Type B pancreatic cell (in vitro differentiated cells): ENCODE results near the gene KNOP1. TPM values are rescaled to one million over a fixed set of nuclear protein-coding genes. Genes with fewer than 3 reads are reported as not detected.
"Not testable (repeated sequence)": the region's sequence is repeated elsewhere in the genome, so short reads cannot be mapped to it uniquely, and the experiment has no call there.

Source experiments
- DNase-seq: peaks from one replicate; pipeline ENCODE4 v3.0.0; 2021; ENCODE audit warnings: mixed read lengths; ENCODE audit not compliant: unreplicated experiment; ENCODE audit errors: extremely low spot score
- H3K27ac Mint-ChIP-seq: 2 replicates; pipeline ENCODE4 v1.8.0; 2021; ENCODE audit warnings: mild to moderate bottlenecking, mixed read lengths
- H3K27me3 Mint-ChIP-seq: 2 replicates; pipeline ENCODE4 v1.8.0; 2021; ENCODE audit warnings: mixed read lengths
- H3K36me3 Mint-ChIP-seq: 2 replicates; pipeline ENCODE4 v1.8.0; 2021; ENCODE audit warnings: mixed read lengths
- H3K4me1 Mint-ChIP-seq: one replicate; pipeline ENCODE4 v1.8.0; 2021; ENCODE audit warnings: mixed read lengths; ENCODE audit not compliant: unreplicated experiment
- H3K4me3 Mint-ChIP-seq: 2 replicates; pipeline ENCODE4 v1.8.0; 2021; ENCODE audit warnings: mild to moderate bottlenecking, mixed read lengths
- H3K9me3 Mint-ChIP-seq: 2 replicates; pipeline ENCODE4 v1.8.0; 2021; ENCODE audit warnings: mixed read lengths
- total RNA-seq: library from RNA; stranded (reverse); gene quantifications from 2 replicates; pipeline ENCODE4 v1.2.1, GENCODE V29; 2021; ENCODE audit warnings: low replicate concordance
- TF ChIP-seq, protein P1 (sequence below): fragments of 200-600 bp; sonication (generic); conservative IDR thresholded peaks from 2 replicates; pipeline ENCODE4 v1.5.0; 2021; ENCODE audit warnings: antibody characterized with exemption, mild to moderate bottlenecking

KNOP1 gene
- total RNA-seq, 1 donor from 2014 or later, result 54.9 TPM

DNA sequence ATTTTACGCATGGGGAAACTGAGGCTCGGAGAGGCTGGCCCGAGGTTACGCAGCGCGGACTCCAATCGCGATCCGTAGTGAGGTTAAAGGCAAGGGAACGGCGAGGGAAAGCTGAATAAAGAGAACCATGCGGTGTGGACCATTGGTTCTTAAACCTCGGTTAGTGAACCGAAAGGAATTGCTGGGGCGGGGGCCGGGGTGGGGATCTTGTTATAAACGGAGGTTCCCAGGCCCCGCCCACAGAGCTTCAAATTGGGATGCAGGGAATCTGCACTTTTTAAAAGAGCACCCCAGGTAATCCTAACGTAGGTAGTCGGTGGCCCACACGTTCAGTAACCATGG is 568 bp upstream of the KNOP1 start:
- DNase-seq, result no peak
- H3K4me1 Mint-ChIP-seq, result peaks cover 32% of the 10 kb centered on the region
- peak overlapping the region; percentile 94 for H3K4me3 Mint-ChIP-seq
- H3K27me3 Mint-ChIP-seq, result no peaks in the 10 kb centered on the region
- peak overlapping the region; percentile 87 for H3K27ac Mint-ChIP-seq
- TF ChIP-seq, protein P1, sequence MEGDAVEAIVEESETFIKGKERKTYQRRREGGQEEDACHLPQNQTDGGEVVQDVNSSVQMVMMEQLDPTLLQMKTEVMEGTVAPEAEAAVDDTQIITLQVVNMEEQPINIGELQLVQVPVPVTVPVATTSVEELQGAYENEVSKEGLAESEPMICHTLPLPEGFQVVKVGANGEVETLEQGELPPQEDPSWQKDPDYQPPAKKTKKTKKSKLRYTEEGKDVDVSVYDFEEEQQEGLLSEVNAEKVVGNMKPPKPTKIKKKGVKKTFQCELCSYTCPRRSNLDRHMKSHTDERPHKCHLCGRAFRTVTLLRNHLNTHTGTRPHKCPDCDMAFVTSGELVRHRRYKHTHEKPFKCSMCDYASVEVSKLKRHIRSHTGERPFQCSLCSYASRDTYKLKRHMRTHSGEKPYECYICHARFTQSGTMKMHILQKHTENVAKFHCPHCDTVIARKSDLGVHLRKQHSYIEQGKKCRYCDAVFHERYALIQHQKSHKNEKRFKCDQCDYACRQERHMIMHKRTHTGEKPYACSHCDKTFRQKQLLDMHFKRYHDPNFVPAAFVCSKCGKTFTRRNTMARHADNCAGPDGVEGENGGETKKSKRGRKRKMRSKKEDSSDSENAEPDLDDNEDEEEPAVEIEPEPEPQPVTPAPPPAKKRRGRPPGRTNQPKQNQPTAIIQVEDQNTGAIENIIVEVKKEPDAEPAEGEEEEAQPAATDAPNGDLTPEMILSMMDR, result no peak
- H3K36me3 Mint-ChIP-seq, result peaks cover 15% of the 10 kb centered on the region
- H3K9me3 Mint-ChIP-seq, result no peaks in the 10 kb centered on the region

GRCh38 chr16:19717314-19717713 is 713 bp downstream of the KNOP1 start:
- Mint-ChIP-seq H3K9me3 (no peaks in the 10 kb centered on the region), H3K27ac (peak overlapping the region; percentile 87), H3K4me3 (peak overlapping the region; percentile 94), H3K4me1 (peaks cover 30% of the 10 kb centered on the region), H3K36me3 (peaks cover 15% of the 10 kb centered on the region), H3K27me3 (no peaks in the 10 kb centered on the region)
- TF ChIP-seq, protein P1, result no peak
- DNase-seq, result no peak

- Mint-ChIP-seq H3K4me3 (peak overlapping the region; percentile 94), H3K4me1 (peaks cover 27% of the 10 kb centered on the region), H3K36me3 (peaks cover 17% of the 10 kb centered on the region), H3K27ac (peak overlapping the region; percentile 87)
- not testable (repeated sequence) for H3K9me3 Mint-ChIP-seq, DNase-seq, H3K27me3 Mint-ChIP-seq
Observed at GRCh38 chr16:19716728-19717127, 1.3 kb downstream of the KNOP1 start.

- DNase-seq, result no peak
- peak overlapping the region; percentile 87 for H3K27ac Mint-ChIP-seq
- peak overlapping the region; percentile 94 for H3K4me3 Mint-ChIP-seq
- no peaks in the 10 kb centered on the region for H3K27me3 Mint-ChIP-seq
- H3K36me3 Mint-ChIP-seq, result peaks cover 21% of the 10 kb centered on the region
- no peaks in the 10 kb centered on the region for H3K9me3 Mint-ChIP-seq
- peaks cover 24% of the 10 kb centered on the region for H3K4me1 Mint-ChIP-seq
- TF ChIP-seq, protein P1, result no peak
Observed at GRCh38 chr16:19716183-19716582, 1.8 kb downstream of the KNOP1 start.

DNA sequence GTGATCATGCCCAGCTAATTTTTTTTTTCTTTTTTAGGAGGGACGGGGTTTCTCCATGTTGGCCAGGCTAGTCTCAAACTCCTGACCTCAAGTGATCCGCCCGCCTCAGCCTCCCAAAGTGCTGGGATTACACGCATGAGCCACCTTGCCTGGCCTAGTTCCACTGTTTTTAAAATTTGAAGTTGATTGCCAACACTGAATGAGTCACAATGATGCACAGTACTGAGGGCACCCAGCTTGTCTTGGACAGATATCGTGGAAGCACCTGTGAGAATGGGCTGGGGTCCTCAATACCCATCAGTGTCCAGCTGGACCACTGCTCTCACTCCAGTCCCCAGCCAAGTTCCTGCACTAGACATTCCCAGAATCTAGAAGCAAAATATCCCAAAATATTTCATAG is 2.5 kb downstream of the KNOP1 start:
- Mint-ChIP-seq H3K9me3 (no peaks in the 10 kb centered on the region), H3K4me3 (peak overlapping the region; percentile 94), H3K27ac (peak overlapping the region; percentile 87), H3K36me3 (peaks cover 21% of the 10 kb centered on the region), H3K27me3 (no peaks in the 10 kb centered on the region), H3K4me1 (peaks cover 20% of the 10 kb centered on the region)
- TF ChIP-seq, protein P1, result no peak
- DNase-seq, result no peak

DNA sequence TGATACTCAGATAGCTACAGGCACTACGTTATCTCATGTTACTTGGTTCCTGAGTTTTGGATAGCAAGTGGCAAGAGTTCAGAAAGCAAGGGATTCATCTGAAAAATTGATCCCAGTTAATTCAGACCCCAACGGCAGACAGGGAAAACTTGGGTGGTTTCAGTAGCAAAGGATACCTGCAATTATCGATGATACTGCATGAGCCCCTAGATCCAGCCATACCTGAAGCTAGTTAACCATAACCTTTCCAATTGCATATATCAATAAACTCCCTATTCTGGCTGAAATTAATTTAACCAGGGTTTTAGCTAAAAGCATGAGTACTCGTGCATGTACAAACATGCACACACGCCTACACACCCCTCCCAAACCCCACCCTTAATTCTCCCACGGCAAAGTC is 4.3 kb downstream of the KNOP1 start:
- Mint-ChIP-seq H3K9me3 (no peaks in the 10 kb centered on the region), H3K4me1 (peaks cover 19% of the 10 kb centered on the region), H3K4me3 (no peak overlapping the region), H3K27me3 (no peaks in the 10 kb centered on the region), H3K27ac (no peak overlapping the region), H3K36me3 (peaks cover 30% of the 10 kb centered on the region)
- TF ChIP-seq, protein P1, result no peak
- DNase-seq, result no peak
